Endothelial cell (in vitro differentiated cells): ENCODE measurements around the gene ACSF3. TPM values are rescaled to one million over a fixed set of nuclear protein-coding genes. Genes with fewer than 3 reads are reported as not detected.
"Not testable (repeated sequence)": the region's sequence is repeated elsewhere in the genome, so short reads cannot be mapped to it uniquely, and the experiment has no call there.

Source experiments
- DNase-seq: peaks from one replicate; pipeline ENCODE4 v3.0.0; 2021; ENCODE audit warnings: low spot score
- H3K27ac Mint-ChIP-seq: one replicate; pipeline ENCODE4 v1.8.0; 2021; ENCODE audit warnings: mixed read lengths, inconsistent platforms; ENCODE audit not compliant: unreplicated experiment
- H3K27me3 Mint-ChIP-seq: one replicate; pipeline ENCODE4 v1.8.0; 2021; ENCODE audit warnings: mild to moderate bottlenecking, moderate library complexity, mixed read lengths, inconsistent platforms; ENCODE audit not compliant: unreplicated experiment
- H3K36me3 Mint-ChIP-seq: one replicate; pipeline ENCODE4 v1.8.0; 2021; ENCODE audit warnings: mild to moderate bottlenecking, low read depth, mixed read lengths, inconsistent platforms; ENCODE audit not compliant: unreplicated experiment
- H3K4me1 Mint-ChIP-seq: one replicate; pipeline ENCODE4 v1.8.0; 2021; ENCODE audit warnings: mild to moderate bottlenecking, mixed read lengths, inconsistent platforms; ENCODE audit not compliant: unreplicated experiment
- H3K4me3 Mint-ChIP-seq: one replicate; pipeline ENCODE4 v1.8.0; 2021; ENCODE audit warnings: mild to moderate bottlenecking, mixed read lengths, inconsistent platforms; ENCODE audit not compliant: unreplicated experiment
- H3K9me3 Mint-ChIP-seq: one replicate; pipeline ENCODE4 v1.8.0; 2021; ENCODE audit warnings: mixed read lengths, inconsistent platforms; ENCODE audit not compliant: unreplicated experiment
- total RNA-seq: library from RNA; stranded (reverse); fragmentation: NEBNext Ultra II Directional; extraction: Animal tissue kit (Norgen Biotek cat#: 25700); gene quantifications from one replicate; pipeline ENCODE4 v1.2.1, GENCODE V29; 2021; ENCODE audit not compliant: unreplicated experiment
- TF ChIP-seq, protein P1 (sequence below): fragments of 200-600 bp; sonication (generic); IDR thresholded peaks from one replicate; pipeline ENCODE4 v1.5.0; 2021; ENCODE audit warnings: antibody characterized with exemption; ENCODE audit not compliant: unreplicated experiment

The ACSF3 gene
- total RNA-seq, 1 donor from 2014 or later = 28.2 TPM

DNA sequence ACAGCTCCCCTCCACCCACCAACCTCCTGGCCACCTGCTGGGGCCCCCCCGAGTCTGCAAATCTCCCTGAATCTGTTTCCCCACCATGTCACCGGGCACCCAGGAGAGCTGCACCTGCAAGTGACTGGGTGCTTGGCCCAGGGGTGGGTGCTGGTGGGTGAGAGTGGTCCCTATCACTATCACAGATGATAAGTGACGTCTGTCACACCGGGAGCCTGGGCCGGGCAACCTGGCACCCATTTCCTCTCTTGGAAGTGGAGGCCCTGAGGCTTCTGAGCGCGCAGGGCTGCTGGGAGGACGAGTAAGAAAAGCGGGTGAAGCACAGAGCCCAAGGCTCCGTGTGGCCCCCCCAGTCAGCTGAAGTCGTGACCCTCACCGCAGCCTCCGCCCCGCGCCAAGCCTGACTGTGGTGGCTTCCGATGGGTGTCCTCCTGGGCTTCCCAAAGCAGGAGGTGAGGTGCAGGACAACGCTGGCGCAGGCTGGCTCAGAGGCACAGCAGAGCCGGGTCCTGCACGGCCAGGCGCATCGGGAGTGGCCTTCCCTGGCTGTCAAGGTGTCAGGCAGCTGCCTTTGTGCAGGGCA lies 21.0 kb upstream of the ACSF3 start:
- H3K36me3 Mint-ChIP-seq = peaks cover 6% of the 10 kb centered on the region
- no peaks in the 10 kb centered on the region for H3K4me1 Mint-ChIP-seq
- DNase-seq = no peak
- H3K27me3 Mint-ChIP-seq = peaks cover 9% of the 10 kb centered on the region
- no peak overlapping the region for H3K4me3 Mint-ChIP-seq
- peaks cover 5% of the 10 kb centered on the region for H3K9me3 Mint-ChIP-seq
- no peak overlapping the region for H3K27ac Mint-ChIP-seq
- TF ChIP-seq, protein P1, sequence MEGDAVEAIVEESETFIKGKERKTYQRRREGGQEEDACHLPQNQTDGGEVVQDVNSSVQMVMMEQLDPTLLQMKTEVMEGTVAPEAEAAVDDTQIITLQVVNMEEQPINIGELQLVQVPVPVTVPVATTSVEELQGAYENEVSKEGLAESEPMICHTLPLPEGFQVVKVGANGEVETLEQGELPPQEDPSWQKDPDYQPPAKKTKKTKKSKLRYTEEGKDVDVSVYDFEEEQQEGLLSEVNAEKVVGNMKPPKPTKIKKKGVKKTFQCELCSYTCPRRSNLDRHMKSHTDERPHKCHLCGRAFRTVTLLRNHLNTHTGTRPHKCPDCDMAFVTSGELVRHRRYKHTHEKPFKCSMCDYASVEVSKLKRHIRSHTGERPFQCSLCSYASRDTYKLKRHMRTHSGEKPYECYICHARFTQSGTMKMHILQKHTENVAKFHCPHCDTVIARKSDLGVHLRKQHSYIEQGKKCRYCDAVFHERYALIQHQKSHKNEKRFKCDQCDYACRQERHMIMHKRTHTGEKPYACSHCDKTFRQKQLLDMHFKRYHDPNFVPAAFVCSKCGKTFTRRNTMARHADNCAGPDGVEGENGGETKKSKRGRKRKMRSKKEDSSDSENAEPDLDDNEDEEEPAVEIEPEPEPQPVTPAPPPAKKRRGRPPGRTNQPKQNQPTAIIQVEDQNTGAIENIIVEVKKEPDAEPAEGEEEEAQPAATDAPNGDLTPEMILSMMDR = no peak

DNA sequence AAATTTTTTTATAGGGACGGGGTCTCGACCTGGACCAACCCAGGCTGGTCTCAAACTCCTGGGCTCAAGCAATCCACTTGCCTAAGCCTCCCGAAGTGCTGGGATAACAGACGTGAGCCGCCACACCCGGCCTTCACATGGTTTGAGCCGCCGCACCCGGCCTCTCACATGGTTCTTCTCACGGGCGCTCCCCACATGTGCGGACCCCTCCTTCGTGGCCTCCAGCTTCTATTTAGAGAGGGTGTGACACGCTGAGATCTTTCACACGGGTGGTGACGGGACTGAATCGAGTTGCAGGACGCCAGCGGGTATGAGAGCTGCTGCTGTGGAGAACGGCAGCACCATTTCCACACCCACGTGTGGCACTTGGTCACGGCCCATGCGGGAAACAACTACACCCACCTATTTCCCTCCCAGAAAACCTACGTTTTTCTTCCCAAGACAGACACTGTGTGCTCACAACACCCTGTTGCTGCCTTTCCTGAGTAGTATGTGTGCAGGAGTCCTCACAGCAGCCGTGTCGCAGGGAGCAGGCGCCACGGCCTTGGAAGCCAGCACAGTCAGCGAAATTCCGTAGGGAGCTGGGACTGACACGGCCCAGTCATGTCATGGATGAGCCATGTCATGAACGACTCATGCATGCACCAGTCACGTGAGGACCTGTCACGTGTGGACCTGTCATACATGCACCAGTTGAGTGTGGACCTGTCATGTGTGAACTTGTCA lies 20.1 kb upstream of the ACSF3 start:
- Mint-ChIP-seq H3K36me3 (peaks cover 6% of the 10 kb centered on the region), H3K4me3 (no peak overlapping the region), H3K9me3 (peaks cover 5% of the 10 kb centered on the region), H3K4me1 (no peaks in the 10 kb centered on the region), H3K27me3 (peaks cover 9% of the 10 kb centered on the region), H3K27ac (no peak overlapping the region)
- TF ChIP-seq, protein P1 = no peak
- no peak for DNase-seq

DNA sequence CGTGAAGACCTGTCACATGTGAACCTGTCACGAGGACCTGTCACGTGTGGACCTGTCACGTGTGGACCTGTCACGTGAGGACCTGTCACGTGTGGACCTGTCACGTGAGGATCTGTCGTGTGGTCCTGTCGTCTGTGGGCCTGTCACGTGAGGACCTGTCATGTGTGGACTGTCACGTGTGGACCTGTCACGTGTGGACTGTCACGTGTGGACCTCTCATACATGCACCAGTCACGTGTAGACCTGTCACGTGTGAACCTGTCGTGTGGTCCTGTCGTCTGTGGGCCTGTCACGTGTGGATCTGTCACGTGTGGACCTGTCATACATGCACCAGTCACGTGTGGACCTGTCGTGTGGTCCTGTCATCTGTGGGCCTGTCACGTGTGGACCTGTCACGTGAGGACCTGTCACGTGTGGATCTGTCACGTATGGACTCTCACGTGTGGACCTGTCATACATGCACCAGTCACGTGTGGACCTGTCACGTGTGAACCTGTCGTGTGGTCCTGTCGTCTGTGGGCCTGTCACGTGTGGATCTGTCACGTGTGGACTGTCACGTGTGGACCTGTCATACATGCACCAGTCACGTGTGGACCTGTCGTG lies 19.5 kb upstream of the ACSF3 start:
- not testable (repeated sequence) for H3K27ac Mint-ChIP-seq, H3K9me3 Mint-ChIP-seq, H3K4me3 Mint-ChIP-seq, H3K4me1 Mint-ChIP-seq, DNase-seq, H3K36me3 Mint-ChIP-seq
- H3K27me3 Mint-ChIP-seq = peaks cover 11% of the 10 kb centered on the region

DNA sequence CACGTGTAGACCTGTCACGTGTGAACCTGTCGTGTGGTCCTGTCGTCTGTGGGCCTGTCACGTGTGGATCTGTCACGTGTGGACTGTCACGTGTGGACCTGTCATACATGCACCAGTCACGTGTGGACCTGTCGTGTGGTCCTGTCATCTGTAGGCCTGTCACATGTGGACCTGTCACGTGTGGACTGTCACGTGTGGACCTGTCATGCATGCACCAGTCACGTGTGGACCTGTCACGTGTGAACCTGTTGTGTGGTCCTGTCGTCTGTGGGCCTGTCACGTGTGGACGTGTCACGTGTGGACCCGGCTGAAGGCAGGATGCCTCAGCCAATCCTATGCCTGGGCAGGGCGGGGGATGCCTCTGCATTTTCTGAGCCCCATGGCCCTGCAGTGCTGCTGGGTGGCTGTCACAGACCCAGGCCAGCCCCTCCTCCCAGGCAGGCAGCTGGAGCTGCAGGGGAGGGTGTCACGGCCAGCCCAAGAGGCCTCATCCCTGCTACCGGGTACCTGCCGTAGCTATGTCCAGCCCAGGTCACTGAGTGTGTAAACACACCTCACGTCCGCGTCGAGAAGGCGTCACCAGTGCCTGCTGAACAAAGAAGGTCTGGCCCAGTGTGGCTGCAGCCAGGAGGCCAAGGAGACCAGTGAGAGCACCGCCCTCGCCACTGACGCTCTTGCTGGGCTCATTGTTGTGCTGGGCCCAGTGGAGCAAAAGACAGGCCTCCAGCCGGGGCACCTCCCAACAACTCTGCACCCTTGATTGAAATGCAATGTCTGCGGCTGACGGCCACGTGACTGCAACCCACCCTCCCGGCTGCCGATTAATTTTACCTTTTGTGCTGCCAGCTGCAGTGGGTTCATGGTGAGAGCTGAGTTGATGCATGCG lies 18.6 kb upstream of the ACSF3 start:
- no peak for DNase-seq
- Mint-ChIP-seq H3K36me3 (peaks cover 6% of the 10 kb centered on the region), H3K9me3 (peaks cover 5% of the 10 kb centered on the region), H3K4me3 (no peak overlapping the region), H3K4me1 (no peaks in the 10 kb centered on the region), H3K27ac (no peak overlapping the region), H3K27me3 (peaks cover 11% of the 10 kb centered on the region)
- TF ChIP-seq, protein P1 = no peak

DNA sequence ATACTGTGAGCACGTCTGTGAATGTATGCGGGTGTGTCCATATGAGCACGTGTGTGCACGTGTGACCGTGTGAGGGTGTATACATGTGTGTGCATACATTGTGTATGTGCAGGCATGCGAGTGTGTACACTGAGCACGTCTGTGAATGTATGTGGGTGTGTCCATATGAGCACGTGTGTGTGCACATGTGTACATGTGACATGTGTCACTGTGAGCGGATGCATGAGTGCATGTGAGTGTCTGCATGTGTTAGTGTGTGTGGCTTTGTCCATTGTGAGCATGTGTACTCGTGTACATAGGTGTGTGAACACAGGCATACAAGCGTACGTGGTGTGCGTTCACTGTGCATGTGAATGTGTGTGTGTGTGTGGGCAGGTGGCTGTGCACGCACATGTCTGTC lies 17.5 kb upstream of the ACSF3 start:
- H3K27ac Mint-ChIP-seq = no peak overlapping the region
- peaks cover 12% of the 10 kb centered on the region for H3K27me3 Mint-ChIP-seq
- peaks cover 5% of the 10 kb centered on the region for H3K9me3 Mint-ChIP-seq
- no peak for DNase-seq
- H3K4me1 Mint-ChIP-seq = no peaks in the 10 kb centered on the region
- H3K36me3 Mint-ChIP-seq = peaks cover 6% of the 10 kb centered on the region
- TF ChIP-seq, protein P1 = no peak
- H3K4me3 Mint-ChIP-seq = no peak overlapping the region
